ENCODE measurements around the gene MCMBP. TPM values are rescaled to one million over a fixed set of nuclear protein-coding genes. Genes with fewer than 3 reads are reported as not detected.
A peak's percentile ranks its signal among the peaks of the same experiment; 100 is the strongest.
"Not testable (repeated sequence)": the region's sequence is repeated elsewhere in the genome, so short reads cannot be mapped to it uniquely, and the experiment has no call there.

The MCMBP gene
- polyA plus RNA-seq, 2 of the 4 experiments (the other 2 are of a cell fraction) = 57.3 to 113 TPM

GRCh38 chr10:119871881-119872609 is 598 bp downstream of the MCMBP start:
- ChIA-PET CTCF (interaction anchor here (0.8 to 5.4 kb wide), 6 partner anchors 11 to 185 kb away, joined by 3 to 44 read pairs (median 4); no protein-coding TSS in a partner anchor), POLR2A (interaction anchor here (0.6 to 3.2 kb wide), 12 partner anchors 8 to 275 kb away, joined by 3 to 44 read pairs (median 4); partner anchors contain the start of genes BAG3, SEC23IP and TIAL1)
- peak; percentile 33 to 58 for ATAC-seq
- FAIRE-seq = no peak
- Histone ChIP-seq H3K4me2 (peak overlapping the region; percentile 84), H3K4me1 (peaks cover 21% of the 10 kb centered on the region; the same call in 2 of the 3 replicates), H3K27ac (peak overlapping the region; percentile 94 to 98), H3K9me3 (no peaks in the 10 kb centered on the region), H3K4me3 (peak overlapping the region; percentile 83)
- 0% methylated on average over 18 of the region's 56 CpGs for WGBS (ENCODE audit: missing lambda C conversion rate)
- TF ChIP-seq E2F6 (IDR thresholded peaks at IDR 0.05; ENCODE audit: borderline replicate concordance, low read depth) (peak; percentile 55; the same call in 1 of the 2 replicates), PBX3 (IDR thresholded peaks at IDR 0.05) (peak; percentile 42; the same call in 1 of the 2 replicates), GATA3 (IDR thresholded peaks at IDR 0.05; ENCODE audit: borderline replicate concordance) (no peak), PHF8 (IDR thresholded peaks at IDR 0.05; ENCODE audit: borderline replicate concordance, low read depth) (peak; percentile 45; the same call in 1 of the 2 replicates), CEBPB (IDR thresholded peaks at IDR 0.05) (peak in 1 of 2 experiments; percentile 49; a peak in 1 of 4 replicates)
- DNase-seq (ENCODE audit: low read depth in 1 of 2, low spot score in 1 of 2) = peak in 1 of 2 experiments; percentile 19

GRCh38 chr10:119869398-119869797 is 3.2 kb downstream of the MCMBP start:
- H3K27ac ChIP-seq; DNase-seq (ENCODE audit: low read depth in 1 of 2, low spot score in 1 of 2); H3K4me3 ChIP-seq; ATAC-seq; FAIRE-seq; H3K9me3 ChIP-seq; POLR2A ChIA-PET: not testable (repeated sequence)
- CTCF ChIA-PET = interaction anchor here (0.6 to 5.4 kb wide), 5 partner anchors 9 to 269 kb away, joined by 3 to 44 read pairs (median 3); no protein-coding TSS in a partner anchor
- Histone ChIP-seq H3K4me2 (peak overlapping the region; percentile 84; the same call in 2 of the 3 replicates), H3K4me1 (peaks cover 21% of the 10 kb centered on the region; the same call in 2 of the 3 replicates)
- 82% methylated on average over 4 of the region's 4 CpGs for WGBS (ENCODE audit: missing lambda C conversion rate)

GRCh38 chr10:119867317-119867716 is 5.3 kb downstream of the MCMBP start:
- POLR2A ChIA-PET = no interaction called here
- 80% methylated on average over 7 of the region's 7 CpGs for WGBS (ENCODE audit: missing lambda C conversion rate)

GRCh38 chr10:119865699-119866240 is 6.9 kb downstream of the MCMBP start:
- TF ChIP-seq FOSB (CRISPR knock-in tag; IDR thresholded peaks at IDR 0.05) (no peak), FOSL2 (IDR thresholded peaks at IDR 0.05) (no peak), FOSL2 (CRISPR knock-in tag; IDR thresholded peaks at IDR 0.05) (no peak), KDM5A (IDR thresholded peaks at IDR 0.05) (no peak), KDM1A (IDR thresholded peaks at IDR 0.05; ENCODE audit: low read depth) (no peak), ATOH8 (CRISPR knock-in tag; IDR thresholded peaks at IDR 0.05; ENCODE audit: low read depth) (no peak), POLR2A (IDR thresholded peaks at IDR 0.05; ENCODE audit: low read length) (no peak), RFX5 (IDR thresholded peaks at IDR 0.05) (no peak)
- no peak for ATAC-seq
- Histone ChIP-seq H3K27ac (no peak overlapping the region), H3K9me3 (no peaks in the 10 kb centered on the region), H3K4me2 (no peak overlapping the region), H3K4me1 (peaks cover 12% of the 10 kb centered on the region; the same call in 2 of the 3 replicates), H3K4me3 (no peak overlapping the region)
- FAIRE-seq = no peak
- ChIA-PET CTCF (interaction anchor here (1.1 to 4.5 kb wide), 6 partner anchors 12 to 258 kb away, joined by 3 to 31 read pairs (median 5); no protein-coding TSS in a partner anchor), POLR2A (no interaction called here)
- WGBS (ENCODE audit: missing lambda C conversion rate) = 97% methylated on average over 6 of the region's 6 CpGs
- no peak for DNase-seq (ENCODE audit: low read depth in 1 of 2, low spot score in 1 of 2)

More at GRCh38 chr10:119867317-119867716, 5.3 kb downstream of the MCMBP start:
- Histone ChIP-seq H3K9me3 (no peaks in the 10 kb centered on the region), H3K4me2 (no peak overlapping the region), H3K4me3 (no peak overlapping the region), H3K4me1 (peaks cover 17% of the 10 kb centered on the region; the same call in 2 of the 3 replicates), H3K27ac (no peak overlapping the region)
- CTCF ChIA-PET = interaction anchor here (1.0 to 4.5 kb wide), 5 partner anchors 8 to 259 kb away, joined by 3 to 31 read pairs (median 6); no protein-coding TSS in a partner anchor
- no peak for ATAC-seq
- TF ChIP-seq KDM5A (IDR thresholded peaks at IDR 0.05) (no peak), PBX3 (IDR thresholded peaks at IDR 0.05) (no peak), RCOR1 (IDR thresholded peaks at IDR 0.05; ENCODE audit: low read depth, low read length) (no peak), ZNF302 (CRISPR knock-in tag; IDR thresholded peaks at IDR 0.05) (no peak), TFCP2L1 (CRISPR knock-in tag; IDR thresholded peaks at IDR 0.05) (no peak), JUN (IDR thresholded peaks at IDR 0.05) (no peak)
- FAIRE-seq = no peak
- no peak for DNase-seq (ENCODE audit: low read depth in 1 of 2, low spot score in 1 of 2)
